Muscle layer of duodenum (tissue), 2 donors: Measurements from ENCODE around the gene GLI2.

Experiments
- H3K27ac ChIP-seq: one replicate; pipeline ENCODE4 v1.7.0; 2013; ENCODE audit warnings: mild to moderate bottlenecking, low read length
- H3K27me3 ChIP-seq: one replicate; pipeline ENCODE4 v1.7.0; 2013; ENCODE audit warnings: low read depth, mild to moderate bottlenecking, control low read depth, low read length
- H3K36me3 ChIP-seq, 2 donors: one replicate each; pipeline ENCODE4 v1.7.0; 2013; ENCODE audit warnings: low read length in 2 of 2, control low read depth in 1 of 2, mild to moderate bottlenecking in 1 of 2; ENCODE audit not compliant: insufficient read depth in 2 of 2, control insufficient read depth in 1 of 2
- H3K4me1 ChIP-seq, 2 donors: one replicate each; pipeline ENCODE4 v1.7.0; 2013; ENCODE audit warnings: low read length in 2 of 2, mild to moderate bottlenecking in 2 of 2, control low read depth in 1 of 2, moderate library complexity in 1 of 2; ENCODE audit not compliant: insufficient read depth in 2 of 2, control insufficient read depth in 1 of 2
- H3K4me3 ChIP-seq, 2 donors: one replicate each; pipeline ENCODE4 v1.7.0; 2013; ENCODE audit warnings: low read length in 2 of 2, low read depth in 1 of 2, mild to moderate bottlenecking in 1 of 2
- H3K9me3 ChIP-seq, 2 donors: one replicate each; pipeline ENCODE4 v1.7.0; 2013; ENCODE audit warnings: low read length in 2 of 2, control low read depth in 1 of 2, mild to moderate bottlenecking in 1 of 2; ENCODE audit not compliant: control insufficient read depth in 1 of 2
- donor health status: healthy.

The GLI2 gene

GRCh38 chr2:120701096-120701495 is 34.6 kb upstream of the GLI2 start:
- peaks cover 7% of the 10 kb centered on the region for H3K27me3 ChIP-seq
- H3K4me3 ChIP-seq: no peak overlapping the region
- H3K27ac ChIP-seq: no peak overlapping the region
- no peaks in the 10 kb centered on the region for H3K4me1 ChIP-seq
- no peaks in the 10 kb centered on the region for H3K36me3 ChIP-seq
- H3K9me3 ChIP-seq: no peaks in the 10 kb centered on the region

- no peaks in the 10 kb centered on the region for H3K4me1 ChIP-seq
- no peaks in the 10 kb centered on the region for H3K36me3 ChIP-seq
- no peak overlapping the region for H3K27ac ChIP-seq
- H3K27me3 ChIP-seq: peaks cover 3% of the 10 kb centered on the region
- no peaks in the 10 kb centered on the region for H3K9me3 ChIP-seq
- H3K4me3 ChIP-seq: no peak overlapping the region
Measured at GRCh38 chr2:120701499-120701898, 34.2 kb upstream of the GLI2 start.

- Histone ChIP-seq H3K27ac (no peak overlapping the region), H3K36me3 (no peaks in the 10 kb centered on the region), H3K9me3 (no peaks in the 10 kb centered on the region), H3K27me3 (no peaks in the 10 kb centered on the region), H3K4me3 (no peak overlapping the region), H3K4me1 (no peaks in the 10 kb centered on the region)
Measured at GRCh38 chr2:120702061-120702460, 33.6 kb upstream of the GLI2 start.

GRCh38 chr2:120702801-120703200 is 32.9 kb upstream of the GLI2 start:
- Histone ChIP-seq H3K4me1 (no peaks in the 10 kb centered on the region), H3K36me3 (no peaks in the 10 kb centered on the region), H3K27me3 (no peaks in the 10 kb centered on the region), H3K9me3 (no peaks in the 10 kb centered on the region), H3K27ac (no peak overlapping the region), H3K4me3 (no peak overlapping the region)

GRCh38 chr2:120703330-120703994 is 32.2 kb upstream of the GLI2 start:
- Histone ChIP-seq H3K4me1 (no peaks in the 10 kb centered on the region), H3K27me3 (no peaks in the 10 kb centered on the region), H3K4me3 (no peak overlapping the region), H3K27ac (no peak overlapping the region), H3K36me3 (no peaks in the 10 kb centered on the region), H3K9me3 (no peaks in the 10 kb centered on the region)

- Histone ChIP-seq H3K36me3 (no peaks in the 10 kb centered on the region), H3K9me3 (no peaks in the 10 kb centered on the region), H3K4me3 (no peak overlapping the region), H3K27ac (no peak overlapping the region), H3K4me1 (no peaks in the 10 kb centered on the region), H3K27me3 (no peaks in the 10 kb centered on the region)
Measured at GRCh38 chr2:120704696-120705095, 31.0 kb upstream of the GLI2 start.

- Histone ChIP-seq H3K27ac (no peak overlapping the region), H3K4me1 (no peaks in the 10 kb centered on the region), H3K36me3 (no peaks in the 10 kb centered on the region), H3K4me3 (no peak overlapping the region), H3K9me3 (no peaks in the 10 kb centered on the region), H3K27me3 (no peaks in the 10 kb centered on the region)
Measured at GRCh38 chr2:120707816-120708215, 27.9 kb upstream of the GLI2 start.

GRCh38 chr2:120708944-120709607 is 26.6 kb upstream of the GLI2 start:
- Histone ChIP-seq H3K4me3 (no peak overlapping the region), H3K36me3 (no peaks in the 10 kb centered on the region), H3K9me3 (no peaks in the 10 kb centered on the region), H3K27me3 (no peaks in the 10 kb centered on the region), H3K27ac (no peak overlapping the region), H3K4me1 (no peaks in the 10 kb centered on the region)

GRCh38 chr2:120709608-120710041 is 26.0 kb upstream of the GLI2 start:
- Histone ChIP-seq H3K9me3 (no peaks in the 10 kb centered on the region), H3K27me3 (no peaks in the 10 kb centered on the region), H3K36me3 (no peaks in the 10 kb centered on the region), H3K4me1 (no peaks in the 10 kb centered on the region), H3K4me3 (no peak overlapping the region), H3K27ac (no peak overlapping the region)

GRCh38 chr2:120710256-120710655 is 25.4 kb upstream of the GLI2 start:
- no peak overlapping the region for H3K4me3 ChIP-seq
- H3K9me3 ChIP-seq: no peaks in the 10 kb centered on the region
- no peaks in the 10 kb centered on the region for H3K36me3 ChIP-seq
- no peaks in the 10 kb centered on the region for H3K4me1 ChIP-seq
- no peaks in the 10 kb centered on the region for H3K27me3 ChIP-seq
- no peak overlapping the region for H3K27ac ChIP-seq

GRCh38 chr2:120711694-120712093 is 24.0 kb upstream of the GLI2 start:
- H3K27me3 ChIP-seq: no peaks in the 10 kb centered on the region
- no peaks in the 10 kb centered on the region for H3K9me3 ChIP-seq
- H3K4me1 ChIP-seq: no peaks in the 10 kb centered on the region

More at GRCh38 chr2:120711694-120712093, 24.0 kb upstream of the GLI2 start:
- H3K36me3 ChIP-seq: no peaks in the 10 kb centered on the region
- no peak overlapping the region for H3K4me3 ChIP-seq
- no peak overlapping the region for H3K27ac ChIP-seq
